SK-N-DZ (cell line): ENCODE measurements around the gene SMTNL2.
"Not testable (repeated sequence)": the region's sequence is repeated elsewhere in the genome, so short reads cannot be mapped to it uniquely, and the experiment has no call there.

Experiments
- DNase-seq: peaks from one replicate; pipeline ENCODE4 v3.0.0-alpha.2; 2015; ENCODE audit warnings: low spot score

SMTNL2 gene

DNA sequence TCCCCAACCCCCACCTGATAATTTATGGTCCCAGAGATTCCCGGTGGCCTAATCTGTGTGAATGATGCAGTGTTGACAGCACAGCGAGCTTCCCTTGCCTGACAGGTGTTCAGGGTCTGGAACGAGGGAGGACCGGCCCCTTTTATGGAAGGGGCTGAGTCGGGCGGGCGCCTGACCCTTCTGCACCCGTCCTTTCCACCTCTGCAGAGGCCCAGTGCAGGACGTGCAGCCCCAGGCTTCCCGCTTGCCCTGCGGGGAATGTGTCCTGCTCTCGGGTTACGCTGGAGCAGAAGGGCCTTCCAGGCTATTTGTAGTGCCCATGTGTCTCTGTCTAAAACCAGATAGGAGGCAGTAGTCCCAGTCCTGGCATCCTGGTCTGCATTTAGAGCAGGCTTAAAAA is 16.2 kb downstream of the SMTNL2 start:
- no peak for DNase-seq

- no peak for DNase-seq
These were observed 17.0 kb downstream of the SMTNL2 start for GRCh38 chr17:4601326-4601725.

GRCh38 chr17:4602041-4602440 is 17.7 kb downstream of the SMTNL2 start:
- DNase-seq = no peak

GRCh38 chr17:4604111-4604644 is 19.8 kb downstream of the SMTNL2 start:
- peak; percentile 86 for DNase-seq

- DNase-seq = not testable (repeated sequence)
These were observed 20.4 kb downstream of the SMTNL2 start for GRCh38 chr17:4604736-4605135.

DNA sequence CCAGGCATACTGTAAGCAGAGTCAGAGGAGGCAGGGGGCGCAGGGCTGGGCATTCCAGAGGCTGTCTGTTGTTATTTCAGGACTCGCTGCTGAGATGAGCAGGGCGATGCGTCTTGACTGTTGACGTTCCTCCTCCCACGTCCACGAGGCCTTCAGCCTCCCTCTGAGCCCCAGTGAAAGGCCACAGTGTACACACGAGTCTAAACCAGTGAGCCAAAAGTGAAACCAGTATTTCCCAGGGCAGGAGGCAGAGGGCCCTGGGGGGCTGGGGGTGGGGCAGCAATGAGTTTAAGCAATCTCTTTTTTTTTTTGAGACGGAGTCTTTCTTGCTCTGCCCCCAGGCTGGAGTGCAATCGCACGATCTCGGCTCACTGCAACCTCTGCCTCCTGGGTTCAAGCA is 21.5 kb downstream of the SMTNL2 start:
- DNase-seq = no peak

DNA sequence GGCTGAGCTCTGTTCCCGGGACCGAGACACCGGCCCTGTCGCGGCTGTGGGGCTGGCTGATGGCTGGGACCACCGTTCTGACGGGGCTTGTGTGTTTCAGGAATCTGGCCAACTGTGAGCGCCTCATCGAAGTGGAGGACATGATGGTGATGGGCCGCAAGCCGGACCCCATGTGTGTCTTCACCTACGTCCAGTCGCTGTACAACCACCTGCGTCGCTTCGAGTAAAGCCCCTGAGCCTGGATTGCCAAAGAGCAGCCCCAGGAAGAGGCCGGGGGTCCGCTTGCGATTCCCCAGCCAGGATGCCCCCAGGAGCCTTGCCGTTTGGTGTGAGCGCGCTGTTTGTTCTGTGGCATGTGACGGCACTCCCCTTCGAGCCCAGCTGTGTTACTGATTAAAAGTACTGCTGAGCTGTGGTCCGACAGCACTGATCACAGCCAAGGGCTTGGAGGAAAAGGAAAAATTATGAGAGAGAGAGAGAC is 23.0 kb downstream of the SMTNL2 start:
- no peak for DNase-seq

DNA sequence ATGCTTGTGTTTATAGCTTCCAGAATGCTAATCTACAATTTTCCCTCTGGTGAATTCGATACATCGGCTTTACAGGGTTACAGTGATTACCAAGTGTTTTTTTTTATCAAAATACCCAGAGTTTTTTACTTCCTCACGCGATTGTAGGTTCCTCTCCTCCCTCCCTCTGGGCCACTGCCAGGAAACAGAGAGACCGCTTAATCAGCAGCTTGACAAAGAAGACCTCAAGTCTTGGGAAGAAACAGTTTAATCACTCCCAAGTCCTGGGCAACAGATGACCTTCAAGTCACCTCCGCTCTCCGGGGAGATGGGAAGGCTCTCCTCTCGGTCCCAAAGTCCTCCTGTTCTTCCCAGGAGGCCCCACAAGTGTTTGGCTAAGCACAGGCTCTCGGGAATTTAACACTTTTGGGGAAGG is 23.5 kb downstream of the SMTNL2 start:
- DNase-seq = no peak

DNA sequence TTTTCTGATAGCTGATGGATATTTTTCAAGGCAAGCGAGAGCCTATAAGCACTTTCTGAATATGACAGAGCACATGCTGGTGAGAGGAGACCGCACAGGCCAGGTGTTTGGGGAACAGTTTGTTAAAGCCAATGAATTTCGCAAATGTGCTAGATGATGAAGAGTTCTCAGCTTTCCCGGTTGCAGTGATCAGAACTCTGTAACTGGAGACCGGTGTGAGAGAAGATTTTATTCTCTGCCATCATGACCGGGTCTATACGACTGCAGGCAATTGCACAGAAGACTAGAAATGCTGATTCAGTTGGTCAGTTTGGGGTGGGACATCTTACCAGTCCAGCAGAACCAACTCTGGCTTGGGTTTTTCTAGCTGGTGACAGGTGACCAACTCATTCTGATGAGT is 25.4 kb downstream of the SMTNL2 start:
- no peak for DNase-seq

DNA sequence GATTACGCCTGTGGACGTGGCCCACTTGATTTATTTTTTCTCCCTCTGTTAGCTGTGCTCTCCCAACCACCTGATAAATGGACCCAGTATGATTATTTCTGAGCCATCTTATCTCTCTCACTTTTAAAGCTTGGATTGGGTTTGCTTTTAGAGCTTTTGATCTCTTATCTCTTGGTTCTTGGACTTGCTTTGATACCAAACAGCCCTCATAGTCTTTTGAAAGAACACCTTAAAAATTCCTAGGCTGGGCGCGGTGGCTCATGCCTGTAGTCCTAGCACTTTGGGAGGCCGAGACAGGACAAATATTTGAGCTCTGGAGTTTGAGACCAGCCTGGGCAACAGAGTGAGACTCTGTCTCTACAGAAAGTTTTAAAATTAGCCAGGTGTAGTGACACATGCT is 25.8 kb downstream of the SMTNL2 start:
- no peak for DNase-seq

GRCh38 chr17:4610656-4611055 is 26.3 kb downstream of the SMTNL2 start:
- DNase-seq = no peak

DNA sequence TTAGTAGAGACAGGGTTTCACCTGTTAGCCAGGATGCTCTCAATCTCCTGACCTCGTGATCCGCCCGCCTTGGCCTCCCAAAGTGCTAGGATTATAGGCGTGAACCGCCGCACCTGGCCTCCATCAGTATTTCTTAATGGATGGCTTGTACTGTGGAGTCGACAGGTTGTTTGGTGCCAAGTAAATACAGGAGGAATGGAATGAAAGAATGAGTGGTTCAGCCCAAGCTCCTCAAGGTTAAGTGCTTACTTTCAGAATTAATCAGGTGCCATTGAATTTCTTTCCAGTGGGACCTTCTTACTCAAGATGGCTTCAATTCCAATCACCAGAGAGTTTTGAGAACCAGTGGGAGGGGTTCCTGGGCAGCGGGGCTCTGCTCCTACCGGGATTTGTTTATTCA is 32.1 kb downstream of the SMTNL2 start:
- no peak for DNase-seq

DNA sequence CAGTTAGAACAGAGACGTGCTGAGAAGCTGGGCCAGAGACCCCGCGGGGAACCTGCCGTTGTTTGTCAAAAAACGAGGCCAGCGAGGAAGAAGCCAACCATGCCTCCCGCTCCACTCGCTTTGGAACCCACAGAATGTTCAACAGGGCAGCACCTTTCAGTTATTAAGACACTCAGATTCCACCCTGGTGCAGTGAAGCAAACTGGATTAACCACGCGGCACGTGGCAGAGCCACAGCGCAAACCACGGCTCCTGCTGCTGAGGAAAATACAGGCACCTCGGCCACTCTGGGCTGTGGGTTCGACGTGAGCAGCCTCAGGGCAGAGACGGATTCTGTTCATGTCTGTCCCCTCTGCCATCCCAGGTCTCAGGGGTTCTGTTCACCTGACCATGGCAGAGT is 32.8 kb downstream of the SMTNL2 start:
- no peak for DNase-seq

DNA sequence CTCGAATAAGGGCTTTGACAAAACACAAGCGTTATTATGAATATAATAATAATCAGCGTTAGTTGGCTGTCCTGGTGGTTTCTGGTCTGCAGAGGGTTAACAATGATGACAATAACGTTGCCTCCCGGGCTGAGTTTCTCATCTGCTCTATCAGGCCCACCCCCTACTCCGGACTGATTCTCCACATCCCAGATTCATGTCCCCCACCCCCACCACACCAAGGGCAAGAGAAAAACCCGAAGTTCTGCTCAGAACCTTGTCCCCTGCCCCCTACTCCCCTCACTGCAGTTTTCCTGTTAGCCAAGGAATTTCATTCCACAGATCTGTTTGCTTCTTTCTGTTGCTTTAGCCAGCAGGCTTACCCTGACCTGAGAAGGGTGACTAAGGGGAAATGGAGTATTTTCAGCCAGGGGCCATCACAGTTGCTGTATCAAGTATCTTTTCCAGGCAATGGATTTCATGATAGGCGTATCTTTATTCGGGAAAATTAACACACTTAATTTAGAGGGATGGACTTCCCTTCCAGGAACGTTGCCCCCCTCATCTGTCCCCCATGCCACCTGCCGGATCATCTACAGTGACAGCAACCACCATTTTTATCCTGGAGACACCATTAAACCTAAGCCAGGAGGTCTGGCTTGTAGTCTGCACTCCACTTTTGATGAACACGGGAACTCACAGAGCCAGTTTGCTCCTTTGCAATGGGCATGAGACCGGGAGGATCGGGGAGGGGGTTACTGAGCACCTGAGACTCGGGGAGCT is 33.4 kb downstream of the SMTNL2 start:
- DNase-seq = no peak

- no peak for DNase-seq
These were observed 36.3 kb downstream of the SMTNL2 start for GRCh38 chr17:4620531-4621101.

DNA sequence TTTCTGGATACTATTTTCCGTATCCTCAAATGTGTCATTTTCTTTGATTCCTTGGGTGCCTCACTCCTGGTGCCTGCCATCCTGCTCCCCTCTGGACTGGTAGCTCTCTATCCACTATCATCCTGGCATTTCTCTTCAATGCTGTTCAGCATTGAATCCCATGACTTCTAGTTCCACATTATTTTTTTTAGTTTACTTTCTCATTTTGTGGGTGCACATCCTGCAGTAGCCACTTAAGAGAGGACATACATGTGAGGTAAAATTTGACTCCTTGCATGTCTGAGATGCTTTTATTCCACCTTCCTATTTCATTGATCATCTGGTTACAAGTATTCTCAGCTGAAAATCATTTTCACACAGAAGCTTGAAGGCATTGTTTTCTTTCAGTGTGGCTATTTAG is 38.0 kb downstream of the SMTNL2 start:
- DNase-seq = no peak

DNA sequence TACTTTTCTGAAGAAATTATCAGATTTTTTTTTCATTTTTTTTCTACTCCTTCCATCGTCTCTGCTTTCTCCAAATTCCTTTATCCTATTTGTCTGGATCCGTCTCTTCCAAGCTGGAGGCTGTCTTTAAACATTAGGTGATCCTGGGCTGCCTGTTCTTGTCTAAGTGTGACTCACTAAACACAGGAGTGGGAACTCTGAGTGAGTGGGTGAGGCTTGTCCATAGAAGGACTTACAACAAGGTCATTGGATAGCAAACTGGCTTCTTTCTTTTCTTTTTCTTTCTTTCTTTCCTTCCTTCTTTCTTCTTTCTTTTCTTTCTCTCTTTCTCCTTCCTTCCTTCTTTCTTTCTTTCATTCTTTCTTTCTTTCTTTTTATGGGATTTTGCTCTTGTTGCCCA is 38.9 kb downstream of the SMTNL2 start:
- DNase-seq = no peak

DNA sequence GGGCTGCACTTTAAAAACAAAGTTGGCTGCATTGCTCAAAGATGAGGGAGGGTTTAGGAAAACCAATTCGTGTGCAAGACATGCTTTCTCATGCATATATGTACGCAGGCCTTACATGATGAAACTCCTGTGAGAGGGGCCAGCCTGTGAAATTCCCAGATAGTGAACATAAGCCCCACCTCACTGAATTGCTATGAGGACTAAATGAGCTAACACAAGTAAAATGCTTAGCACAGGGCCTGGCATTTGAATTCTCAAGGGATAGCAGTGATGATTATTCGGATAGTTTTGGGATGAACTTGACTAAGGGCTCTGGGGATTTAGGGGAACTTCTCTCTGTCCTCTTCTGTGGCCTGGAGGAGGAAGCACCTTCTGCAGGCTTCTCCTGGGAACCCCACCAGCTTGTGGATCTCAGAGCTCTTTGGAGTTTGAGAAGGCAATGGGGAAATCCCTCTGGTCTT is 40.2 kb downstream of the SMTNL2 start:
- not testable (repeated sequence) for DNase-seq

- no peak for DNase-seq
These were observed 40.9 kb downstream of the SMTNL2 start for GRCh38 chr17:4625181-4625617.

DNA sequence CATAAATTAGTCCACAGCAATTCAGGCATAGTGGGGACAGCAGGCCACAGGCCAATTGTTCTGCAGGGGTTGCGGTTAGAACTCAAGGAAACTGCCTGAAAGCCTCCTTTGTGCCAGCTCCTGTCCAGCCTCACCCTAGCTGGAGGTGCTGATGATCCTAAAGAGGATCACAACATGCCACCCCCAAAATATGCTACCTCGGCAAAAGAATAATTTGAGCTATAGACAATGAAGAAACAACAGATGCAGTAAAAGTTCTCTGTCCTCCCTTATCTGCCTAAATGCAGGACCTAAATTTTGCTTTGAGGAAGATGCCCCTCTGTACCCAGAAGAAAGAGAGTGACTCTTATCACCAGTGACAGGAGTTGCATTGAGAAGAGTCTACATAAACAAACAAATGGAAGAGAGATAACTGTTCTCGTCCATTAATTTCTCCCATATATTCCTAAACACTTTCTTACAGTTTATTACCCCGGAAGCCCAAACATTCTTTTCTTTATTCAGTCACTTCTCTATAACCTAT is 42.5 kb downstream of the SMTNL2 start:
- no peak for DNase-seq

DNA sequence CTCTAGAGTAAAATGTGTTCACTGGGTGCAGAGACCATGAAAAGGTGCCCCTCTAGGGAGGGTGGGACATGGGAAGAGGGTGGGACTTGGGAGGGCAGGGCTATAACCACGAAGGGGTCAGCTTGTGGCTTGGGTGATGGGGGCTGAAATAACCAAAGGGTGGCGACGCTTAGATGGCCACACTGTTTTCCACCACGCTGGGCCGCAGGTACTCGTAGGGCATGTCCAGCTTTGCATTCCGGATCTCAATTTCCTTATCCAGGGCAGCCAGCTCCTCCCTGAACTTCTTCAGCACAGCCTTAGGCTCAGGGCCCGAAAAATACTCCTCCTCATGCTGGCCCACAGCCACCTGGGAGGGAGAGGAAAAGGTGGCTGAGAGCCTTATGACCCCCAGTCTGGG is 47.1 kb downstream of the SMTNL2 start:
- no peak for DNase-seq

- DNase-seq = no peak
These were observed 47.7 kb downstream of the SMTNL2 start for GRCh38 chr17:4631836-4632580.
